Measurements from ENCODE around the gene FRYL.
A peak's percentile ranks its signal among the peaks of the same experiment; 100 is the strongest.

The FRYL gene

GRCh38 chr4:48495941-48496340, 284.1 kb downstream of the FRYL start:
- H3K27ac ChIP-seq (ENCODE audit: poor library complexity, severe bottlenecking): no peak overlapping the region
- no peak for DNase-seq (ENCODE audit: low spot score)
- no peaks in the 10 kb centered on the region for H3K4me1 ChIP-seq (ENCODE audit: insufficient read depth, poor library complexity, severe bottlenecking)
- no peak for TF ChIP-seq CTCF (IDR thresholded peaks at IDR 0.05; ENCODE audit: poor library complexity, severe bottlenecking)
- H3K9me3 ChIP-seq (ENCODE audit: severe bottlenecking): no peaks in the 10 kb centered on the region
- H3K36me3 ChIP-seq (ENCODE audit: low read depth): peaks cover 16% of the 10 kb centered on the region
- peaks cover 6% of the 10 kb centered on the region for H3K27me3 ChIP-seq (ENCODE audit: insufficient read depth, poor library complexity, severe bottlenecking)
- no peak for ATAC-seq (ENCODE audit: low read depth)
- H3K4me3 ChIP-seq (ENCODE audit: severe bottlenecking): no peak overlapping the region

GRCh38 chr4:48493452-48494100, 286.5 kb downstream of the FRYL start:
- no peak for DNase-seq (ENCODE audit: low spot score)
- H3K4me1 ChIP-seq (ENCODE audit: insufficient read depth, poor library complexity, severe bottlenecking): no peaks in the 10 kb centered on the region
- H3K9me3 ChIP-seq (ENCODE audit: severe bottlenecking): no peaks in the 10 kb centered on the region
- ATAC-seq (ENCODE audit: low read depth): no peak
- H3K4me3 ChIP-seq (ENCODE audit: severe bottlenecking): no peak overlapping the region
- H3K27ac ChIP-seq (ENCODE audit: poor library complexity, severe bottlenecking): no peak overlapping the region
- no peak for TF ChIP-seq CTCF (IDR thresholded peaks at IDR 0.05; ENCODE audit: poor library complexity, severe bottlenecking)
- peaks cover 24% of the 10 kb centered on the region for H3K27me3 ChIP-seq (ENCODE audit: insufficient read depth, poor library complexity, severe bottlenecking)
- H3K36me3 ChIP-seq (ENCODE audit: low read depth): peaks cover under 1% of the 10 kb centered on the region

- Histone ChIP-seq H3K27ac (ENCODE audit: poor library complexity, severe bottlenecking) (no peak overlapping the region), H3K27me3 (ENCODE audit: insufficient read depth, poor library complexity, severe bottlenecking) (peaks cover 35% of the 10 kb centered on the region), H3K4me1 (ENCODE audit: insufficient read depth, poor library complexity, severe bottlenecking) (no peaks in the 10 kb centered on the region), H3K36me3 (ENCODE audit: low read depth) (no peaks in the 10 kb centered on the region), H3K9me3 (ENCODE audit: severe bottlenecking) (no peaks in the 10 kb centered on the region), H3K4me3 (ENCODE audit: severe bottlenecking) (no peak overlapping the region)
- DNase-seq (ENCODE audit: low spot score) (no peak), ATAC-seq (ENCODE audit: low read depth) (no peak)
- no peak for TF ChIP-seq CTCF (IDR thresholded peaks at IDR 0.05; ENCODE audit: poor library complexity, severe bottlenecking)
These were observed 288.4 kb downstream of the FRYL start for GRCh38 chr4:48491514-48492176.

- Histone ChIP-seq H3K9me3 (ENCODE audit: severe bottlenecking) (no peaks in the 10 kb centered on the region), H3K4me1 (ENCODE audit: insufficient read depth, poor library complexity, severe bottlenecking) (no peaks in the 10 kb centered on the region), H3K4me3 (ENCODE audit: severe bottlenecking) (peak overlapping the region; percentile 33), H3K27ac (ENCODE audit: poor library complexity, severe bottlenecking) (no peak overlapping the region), H3K36me3 (ENCODE audit: low read depth) (no peaks in the 10 kb centered on the region), H3K27me3 (ENCODE audit: insufficient read depth, poor library complexity, severe bottlenecking) (peaks cover 40% of the 10 kb centered on the region)
- DNase-seq (ENCODE audit: low spot score): no peak
- no peak for ATAC-seq (ENCODE audit: low read depth)
- no peak for TF ChIP-seq CTCF (IDR thresholded peaks at IDR 0.05; ENCODE audit: poor library complexity, severe bottlenecking)
These were observed 289.2 kb downstream of the FRYL start for GRCh38 chr4:48490680-48491513.

All from RWPE2 (cell line).